HepG2 (cell line): ENCODE data around the gene ZNF562. TPM values are rescaled to one million over a fixed set of nuclear protein-coding genes. Genes with fewer than 3 reads are reported as not detected.

Experiments
- ARID2 ChIP-seq: sonication (generic); formaldehyde crosslinking; IDR thresholded peaks from 2 replicates; pipeline ENCODE4 v1.8.1; 2022; ENCODE audit warnings: mild to moderate bottlenecking, missing genetic modification reagents, borderline replicate concordance
- ATM ChIP-seq: fragments of 450-650 bp; IDR thresholded peaks from 2 replicates; pipeline ENCODE4 v1.7.1; 2017; ENCODE audit warnings: mild to moderate bottlenecking, borderline replicate concordance
- FOXC1 ChIP-seq: sonication (generic); formaldehyde crosslinking; IDR thresholded peaks from 2 replicates; pipeline ENCODE4 v1.8.0; 2022; ENCODE audit warnings: mild to moderate bottlenecking, missing genetic modification reagents, borderline replicate concordance
- GATA4 ChIP-seq: sonication (generic); IDR thresholded peaks from 2 replicates; pipeline ENCODE4 v1.6.1; 2016; ENCODE audit warnings: antibody characterized with exemption, low read depth, borderline replicate concordance
- IRX3 ChIP-seq: sonication (generic); formaldehyde crosslinking; IDR thresholded peaks from 2 replicates; pipeline ENCODE4 v1.8.1; 2023; ENCODE audit warnings: mild to moderate bottlenecking, low read depth, missing genetic modification reagents, borderline replicate concordance
- NFKBIZ ChIP-seq: IDR thresholded peaks from 2 replicates; pipeline ENCODE4 v1.6.1; 2018; ENCODE audit warnings: missing genetic modification reagents, missing compliant biosample characterization
- PHF5A ChIP-seq: IDR thresholded peaks from one replicate; pipeline ENCODE4 v1.6.1; 2018; ENCODE audit warnings: low read depth, missing genetic modification reagents; ENCODE audit not compliant: unreplicated experiment
- PTBP1 ChIP-seq: fragments of 200-400 bp; formaldehyde crosslinking; IDR thresholded peaks from 2 replicates; pipeline ENCODE4 v1.6.1; 2018; ENCODE audit warnings: low read length, low read depth; ENCODE audit not compliant: poor library complexity, severe bottlenecking
- ZC3H13 ChIP-seq: sonication (generic); formaldehyde crosslinking; IDR thresholded peaks from 2 replicates; pipeline ENCODE4 v1.8.1; 2023; ENCODE audit warnings: mild to moderate bottlenecking, missing genetic modification reagents, moderate library complexity
- ZNF207 ChIP-seq: fragments of 450-650 bp; IDR thresholded peaks from 2 replicates; pipeline ENCODE4 v1.6.1; 2016; ENCODE audit warnings: antibody characterized with exemption, borderline replicate concordance
- ZNF232 ChIP-seq: sonication (generic); formaldehyde crosslinking; IDR thresholded peaks from 2 replicates; pipeline ENCODE4 v1.4.0; 2020; ENCODE audit warnings: missing genetic modification reagents, borderline replicate concordance
- ZNF335 ChIP-seq: sonication (generic); formaldehyde crosslinking; IDR thresholded peaks from 2 replicates; pipeline ENCODE4 v1.4.0; 2020; ENCODE audit warnings: missing genetic modification reagents
- ZNF33A ChIP-seq: sonication (generic); formaldehyde crosslinking; IDR thresholded peaks from 2 replicates; pipeline ENCODE4 v1.5.1; 2020; ENCODE audit warnings: missing genetic modification reagents, mild to moderate bottlenecking, moderate library complexity, borderline replicate concordance
- ZNF382 ChIP-seq: sonication (generic); formaldehyde crosslinking; IDR thresholded peaks from 2 replicates; pipeline ENCODE4 v1.5.0; 2020; ENCODE audit warnings: missing genetic modification reagents, mild to moderate bottlenecking, borderline replicate concordance
- ZNF782 ChIP-seq: sonication (generic); formaldehyde crosslinking; IDR thresholded peaks from 2 replicates; pipeline ENCODE4 v1.4.0; 2020; ENCODE audit warnings: missing genetic modification reagents, mild to moderate bottlenecking, borderline replicate concordance
- polyA plus RNA-seq, 8 experiments: library from polyadenylated mRNA; depleted of rRNA in 3 of 8; stranded (reverse) in 7 of 8; unstranded in 1 of 8; fragments of >200 nt; fragmentation: Illumina TruSeq in 4 of 8; extraction: Trizol in 4 of 8; gene quantifications; 2 replicates each; pipeline versions ENCODE4 v1.2.1 to v1.2.3, GENCODE V29; 2011 to 2016; ENCODE audit warnings: low read depth in 4 of 8, missing spikeins in 1 of 8, mixed read lengths in 1 of 8; ENCODE audit not compliant: insufficient read depth in 1 of 8
- total RNA-seq, 5 experiments: library from RNA; depleted of rRNA; stranded (reverse); fragments of >200 nt; fragmentation: Illumina TruSeq; extraction: Trizol; gene quantifications; 2 replicates each; pipeline ENCODE4 v1.2.3, GENCODE V29; 2016; ENCODE audit warnings: low read depth in 1 of 5
- TF ChIP-seq, protein P1 (sequence below): sonication (generic); formaldehyde crosslinking; conservative IDR thresholded peaks from 2 replicates; pipeline ENCODE4 v1.4.0; 2020; ENCODE audit warnings: mild to moderate bottlenecking, missing genetic modification reagents, moderate library complexity
- TF ChIP-seq, protein P2 (sequence below): sonication (generic); formaldehyde crosslinking; IDR thresholded peaks from 2 replicates; pipeline ENCODE4 v1.4.0; 2020; ENCODE audit warnings: mild to moderate bottlenecking, low read depth, missing genetic modification reagents
- TF ChIP-seq, protein P3 (sequence below): sonication (generic); formaldehyde crosslinking; IDR thresholded peaks from 2 replicates; pipeline ENCODE4 v1.4.0; 2020; ENCODE audit warnings: missing genetic modification reagents
- TF ChIP-seq, protein P4 (sequence below): sonication (generic); formaldehyde crosslinking; IDR thresholded peaks from 2 replicates; pipeline ENCODE4 v1.5.0; 2020; ENCODE audit warnings: mild to moderate bottlenecking, missing genetic modification reagents

ZNF562 gene
- total and polyA plus RNA-seq, 2 of the 13 experiments (the other 11 are each of a cell fraction or from before 2014, with no cell fraction given) = 13.1 to 32.7 TPM

DNA sequence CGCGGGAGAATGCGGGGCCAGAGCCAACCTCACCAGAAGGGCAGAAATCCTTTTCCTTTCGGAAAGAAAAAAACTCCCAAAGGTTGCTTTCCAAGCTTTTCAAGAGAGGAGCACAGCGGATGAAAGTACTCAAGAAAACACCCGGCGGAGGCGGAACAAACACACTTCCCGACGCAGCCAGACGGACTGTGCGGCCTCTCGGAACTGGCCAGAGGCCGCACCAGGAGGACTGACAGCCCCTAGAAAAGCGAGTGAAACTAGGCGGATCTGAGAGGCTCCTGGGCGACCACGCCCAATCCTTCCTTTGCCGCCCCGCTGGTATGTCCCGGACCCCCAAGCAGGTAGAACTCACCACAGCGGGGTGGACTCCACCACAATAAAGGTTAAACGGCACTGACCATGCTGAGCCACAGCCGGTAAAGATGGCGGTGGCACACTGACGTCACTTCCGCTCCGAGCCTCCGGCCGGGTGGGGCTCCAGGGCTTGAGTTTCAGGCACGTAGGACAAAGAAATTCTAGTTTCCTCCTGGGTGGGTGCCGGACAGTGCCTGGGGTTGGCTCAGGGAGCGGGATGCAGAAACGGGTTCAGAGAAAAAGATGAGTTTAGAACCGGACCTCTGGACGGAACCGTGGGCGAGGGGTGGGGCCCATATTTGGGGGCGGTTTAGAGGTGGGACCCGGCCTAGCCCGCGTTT lies at the start of gene ZNF562 (continued):
- TF ChIP-seq, protein P1, sequence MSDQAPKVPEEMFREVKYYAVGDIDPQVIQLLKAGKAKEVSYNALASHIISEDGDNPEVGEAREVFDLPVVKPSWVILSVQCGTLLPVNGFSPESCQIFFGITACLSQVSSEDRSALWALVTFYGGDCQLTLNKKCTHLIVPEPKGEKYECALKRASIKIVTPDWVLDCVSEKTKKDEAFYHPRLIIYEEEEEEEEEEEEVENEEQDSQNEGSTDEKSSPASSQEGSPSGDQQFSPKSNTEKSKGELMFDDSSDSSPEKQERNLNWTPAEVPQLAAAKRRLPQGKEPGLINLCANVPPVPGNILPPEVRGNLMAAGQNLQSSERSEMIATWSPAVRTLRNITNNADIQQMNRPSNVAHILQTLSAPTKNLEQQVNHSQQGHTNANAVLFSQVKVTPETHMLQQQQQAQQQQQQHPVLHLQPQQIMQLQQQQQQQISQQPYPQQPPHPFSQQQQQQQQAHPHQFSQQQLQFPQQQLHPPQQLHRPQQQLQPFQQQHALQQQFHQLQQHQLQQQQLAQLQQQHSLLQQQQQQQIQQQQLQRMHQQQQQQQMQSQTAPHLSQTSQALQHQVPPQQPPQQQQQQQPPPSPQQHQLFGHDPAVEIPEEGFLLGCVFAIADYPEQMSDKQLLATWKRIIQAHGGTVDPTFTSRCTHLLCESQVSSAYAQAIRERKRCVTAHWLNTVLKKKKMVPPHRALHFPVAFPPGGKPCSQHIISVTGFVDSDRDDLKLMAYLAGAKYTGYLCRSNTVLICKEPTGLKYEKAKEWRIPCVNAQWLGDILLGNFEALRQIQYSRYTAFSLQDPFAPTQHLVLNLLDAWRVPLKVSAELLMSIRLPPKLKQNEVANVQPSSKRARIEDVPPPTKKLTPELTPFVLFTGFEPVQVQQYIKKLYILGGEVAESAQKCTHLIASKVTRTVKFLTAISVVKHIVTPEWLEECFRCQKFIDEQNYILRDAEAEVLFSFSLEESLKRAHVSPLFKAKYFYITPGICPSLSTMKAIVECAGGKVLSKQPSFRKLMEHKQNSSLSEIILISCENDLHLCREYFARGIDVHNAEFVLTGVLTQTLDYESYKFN (CRISPR knock-in tag) = peak; percentile 53
- TF ChIP-seq, protein P2, sequence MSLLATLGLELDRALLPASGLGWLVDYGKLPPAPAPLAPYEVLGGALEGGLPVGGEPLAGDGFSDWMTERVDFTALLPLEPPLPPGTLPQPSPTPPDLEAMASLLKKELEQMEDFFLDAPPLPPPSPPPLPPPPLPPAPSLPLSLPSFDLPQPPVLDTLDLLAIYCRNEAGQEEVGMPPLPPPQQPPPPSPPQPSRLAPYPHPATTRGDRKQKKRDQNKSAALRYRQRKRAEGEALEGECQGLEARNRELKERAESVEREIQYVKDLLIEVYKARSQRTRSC (CRISPR knock-in tag) = no peak
- TF ChIP-seq ZNF232 (CRISPR knock-in tag) (no peak; the same call in 1 of the 2 replicates), GATA4 (no peak), PHF5A (no peak), ZC3H13 (CRISPR knock-in tag) (peak; percentile 28; the same call in 1 of the 2 replicates), NFKBIZ (CRISPR knock-in tag) (no peak), ARID2 (CRISPR knock-in tag) (no peak), ZNF207 (no peak), ZNF382 (CRISPR knock-in tag) (no peak), ATM (no peak), ZNF335 (no peak), ZNF782 (CRISPR knock-in tag) (no peak), IRX3 (CRISPR knock-in tag) (no peak), ZNF33A (no peak), FOXC1 (CRISPR knock-in tag) (peak; percentile 68; the same call in 1 of the 2 replicates), PTBP1 (no peak)
- TF ChIP-seq, protein P3, sequence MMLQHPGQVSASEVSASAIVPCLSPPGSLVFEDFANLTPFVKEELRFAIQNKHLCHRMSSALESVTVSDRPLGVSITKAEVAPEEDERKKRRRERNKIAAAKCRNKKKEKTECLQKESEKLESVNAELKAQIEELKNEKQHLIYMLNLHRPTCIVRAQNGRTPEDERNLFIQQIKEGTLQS (CRISPR knock-in tag) = peak; percentile 51
- TF ChIP-seq, protein P4, sequence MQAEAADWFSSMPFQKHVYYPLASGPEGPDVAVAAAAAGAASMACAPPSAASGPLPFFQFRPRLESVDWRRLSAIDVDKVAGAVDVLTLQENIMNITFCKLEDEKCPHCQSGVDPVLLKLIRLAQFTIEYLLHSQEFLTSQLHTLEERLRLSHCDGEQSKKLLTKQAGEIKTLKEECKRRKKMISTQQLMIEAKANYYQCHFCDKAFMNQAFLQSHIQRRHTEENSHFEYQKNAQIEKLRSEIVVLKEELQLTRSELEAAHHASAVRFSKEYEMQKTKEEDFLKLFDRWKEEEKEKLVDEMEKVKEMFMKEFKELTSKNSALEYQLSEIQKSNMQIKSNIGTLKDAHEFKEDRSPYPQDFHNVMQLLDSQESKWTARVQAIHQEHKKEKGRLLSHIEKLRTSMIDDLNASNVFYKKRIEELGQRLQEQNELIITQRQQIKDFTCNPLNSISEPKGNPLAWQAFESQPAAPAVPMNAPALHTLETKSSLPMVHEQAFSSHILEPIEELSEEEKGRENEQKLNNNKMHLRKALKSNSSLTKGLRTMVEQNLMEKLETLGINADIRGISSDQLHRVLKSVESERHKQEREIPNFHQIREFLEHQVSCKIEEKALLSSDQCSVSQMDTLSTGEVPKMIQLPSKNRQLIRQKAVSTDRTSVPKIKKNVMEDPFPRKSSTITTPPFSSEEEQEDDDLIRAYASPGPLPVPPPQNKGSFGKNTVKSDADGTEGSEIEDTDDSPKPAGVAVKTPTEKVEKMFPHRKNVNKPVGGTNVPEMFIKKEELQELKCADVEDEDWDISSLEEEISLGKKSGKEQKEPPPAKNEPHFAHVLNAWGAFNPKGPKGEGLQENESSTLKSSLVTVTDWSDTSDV (CRISPR knock-in tag) = 0 out of 2 replicates have a peak, but pooled peaks have one; percentile 67
